Prostate gland (tissue), 2 donors: Measurements from ENCODE around the gene IL7R.

ENCODE experiments used
- POLR2A ChIP-seq: fragments of 450-650 bp; IDR thresholded peaks from one replicate; pipeline ENCODE4 v1.6.1; 2016; ENCODE audit warnings: antibody characterized with exemption, mild to moderate bottlenecking
- POLR2AphosphoS5 ChIP-seq: sonication (generic); formaldehyde crosslinking; IDR thresholded peaks from one replicate; pipeline ENCODE4 v1.6.1; 2017; ENCODE audit warnings: antibody characterized with exemption
- TF ChIP-seq, protein P1 (sequence below), 4 experiments: fragments of 200-600 bp in 2 of 4; fragments of 450-650 bp in 2 of 4; sonication (generic) in 2 of 4; IDR thresholded peaks; 1 replicate in 3 of 4; 2 replicates in 1 of 4; pipeline ENCODE4 v1.5.1; 2016 to 2019; ENCODE audit warnings: antibody characterized with exemption in 4 of 4, mild to moderate bottlenecking in 2 of 4, moderate library complexity in 2 of 4

DNA sequence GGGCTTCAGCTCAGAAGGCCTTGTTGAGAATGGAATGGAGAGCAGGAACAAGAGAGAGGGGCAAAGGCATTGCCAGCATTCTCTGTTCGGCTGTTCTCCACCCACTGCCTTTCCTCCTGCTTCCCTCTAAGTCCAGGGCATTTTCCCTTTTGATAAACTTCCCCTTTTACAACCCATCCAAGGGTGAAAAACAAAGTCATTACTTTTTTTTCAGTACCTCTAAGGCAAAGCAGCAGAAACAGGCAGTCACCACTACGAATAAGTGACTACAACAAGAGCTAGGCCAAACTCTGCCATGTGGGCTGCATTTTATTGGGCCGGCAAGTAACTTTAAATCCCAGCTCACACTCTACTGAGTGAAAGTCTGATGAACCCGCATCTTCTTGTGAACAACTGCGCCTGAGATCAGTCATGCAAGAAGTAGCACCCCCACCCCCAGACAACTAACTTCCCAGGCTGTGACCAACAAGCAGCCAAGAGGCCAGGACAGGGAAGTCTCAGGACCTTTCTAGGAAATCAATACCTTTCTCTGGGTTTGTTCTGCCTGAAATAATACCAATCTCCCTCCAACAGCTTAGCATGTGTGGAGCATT lies 13.1 kb downstream of the IL7R start:
- TF ChIP-seq POLR2A (no peak), POLR2AphosphoS5 (no peak)
- TF ChIP-seq, protein P1, sequence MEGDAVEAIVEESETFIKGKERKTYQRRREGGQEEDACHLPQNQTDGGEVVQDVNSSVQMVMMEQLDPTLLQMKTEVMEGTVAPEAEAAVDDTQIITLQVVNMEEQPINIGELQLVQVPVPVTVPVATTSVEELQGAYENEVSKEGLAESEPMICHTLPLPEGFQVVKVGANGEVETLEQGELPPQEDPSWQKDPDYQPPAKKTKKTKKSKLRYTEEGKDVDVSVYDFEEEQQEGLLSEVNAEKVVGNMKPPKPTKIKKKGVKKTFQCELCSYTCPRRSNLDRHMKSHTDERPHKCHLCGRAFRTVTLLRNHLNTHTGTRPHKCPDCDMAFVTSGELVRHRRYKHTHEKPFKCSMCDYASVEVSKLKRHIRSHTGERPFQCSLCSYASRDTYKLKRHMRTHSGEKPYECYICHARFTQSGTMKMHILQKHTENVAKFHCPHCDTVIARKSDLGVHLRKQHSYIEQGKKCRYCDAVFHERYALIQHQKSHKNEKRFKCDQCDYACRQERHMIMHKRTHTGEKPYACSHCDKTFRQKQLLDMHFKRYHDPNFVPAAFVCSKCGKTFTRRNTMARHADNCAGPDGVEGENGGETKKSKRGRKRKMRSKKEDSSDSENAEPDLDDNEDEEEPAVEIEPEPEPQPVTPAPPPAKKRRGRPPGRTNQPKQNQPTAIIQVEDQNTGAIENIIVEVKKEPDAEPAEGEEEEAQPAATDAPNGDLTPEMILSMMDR (IDR thresholded peaks at IDR 0.05): no peak
